ENCODE data around the gene CCIN.

The CCIN gene

GRCh38 chr9:36145970-36146369 lies 23.2 kb upstream of the CCIN start:
- no peak overlapping the region for H3K4me3 ChIP-seq
- DNase-seq (ENCODE audit: low spot score): no peak
- H3K27ac ChIP-seq: no peak overlapping the region
- TF ChIP-seq CTCF (IDR thresholded peaks at IDR 0.05): no peak

GRCh38 chr9:36146651-36147050 lies 22.5 kb upstream of the CCIN start:
- Histone ChIP-seq H3K27ac (no peak overlapping the region), H3K4me3 (no peak overlapping the region)
- no peak for TF ChIP-seq CTCF (IDR thresholded peaks at IDR 0.05)
- no peak for DNase-seq (ENCODE audit: low spot score)

GRCh38 chr9:36147441-36148175 lies 21.6 kb upstream of the CCIN start:
- TF ChIP-seq CTCF (IDR thresholded peaks at IDR 0.05): no peak
- peak overlapping the region; percentile 81 to 92 for H3K27ac ChIP-seq
- no peak for DNase-seq (ENCODE audit: low spot score)
- H3K4me3 ChIP-seq: no peak overlapping the region

GRCh38 chr9:36148311-36149051 lies 20.7 kb upstream of the CCIN start:
- peak overlapping the region; percentile 81 to 92 for H3K27ac ChIP-seq
- no peak for TF ChIP-seq CTCF (IDR thresholded peaks at IDR 0.05)
- H3K4me3 ChIP-seq: peak overlapping the region; percentile 42
- peak; percentile 97 for DNase-seq (ENCODE audit: low spot score)

- H3K27ac ChIP-seq: peak overlapping the region; percentile 81 to 92
- peak overlapping the region; percentile 42 for H3K4me3 ChIP-seq
- no peak for DNase-seq (ENCODE audit: low spot score)
- TF ChIP-seq CTCF (IDR thresholded peaks at IDR 0.05): no peak
Measured at GRCh38 chr9:36149197-36149596, 20.0 kb upstream of the CCIN start.

GRCh38 chr9:36150574-36151315 lies 18.4 kb upstream of the CCIN start:
- Histone ChIP-seq H3K27ac (peak overlapping the region; percentile 9 to 68), H3K4me3 (no peak overlapping the region)
- TF ChIP-seq CTCF (IDR thresholded peaks at IDR 0.05): no peak
- no peak for DNase-seq (ENCODE audit: low spot score)
